Naive B cell (primary cell): Measurements from ENCODE around the gene DOCK7. TPM values are rescaled to one million over a fixed set of nuclear protein-coding genes. Genes with fewer than 3 reads are reported as not detected.
A peak's percentile ranks its signal among the peaks of the same experiment; 100 is the strongest.
"Not testable (repeated sequence)": the region's sequence is repeated elsewhere in the genome, so short reads cannot be mapped to it uniquely, and the experiment has no call there.

Experiments
- ATAC-seq, 2 donors: fragments of 150-1000 bp; cut with Tn5 transposase; 2 replicates each; pipeline ENCODE4 v1.10.0; 2021; ENCODE audit warnings: low read depth in 2 of 2, mild to moderate bottlenecking in 2 of 2, moderate library complexity in 2 of 2
- DNase-seq: peaks from one replicate; pipeline ENCODE4 v3.0.0; 2022
- H3K27ac Mint-ChIP-seq, 6 donors: one replicate each; pipeline ENCODE4 v1.8.0; 2020 to 2022; ENCODE audit warnings: mild to moderate bottlenecking in 6 of 6, mixed read lengths in 6 of 6, moderate library complexity in 5 of 6, inconsistent platforms in 2 of 6
- H3K27me3 Mint-ChIP-seq, 3 donors: one replicate each; pipeline ENCODE4 v1.8.0; 2021 to 2022; ENCODE audit warnings: mixed read lengths in 3 of 3, mild to moderate bottlenecking in 1 of 3
- H3K36me3 Mint-ChIP-seq, 2 donors: one replicate each; pipeline ENCODE4 v1.8.0; 2020 to 2022; ENCODE audit warnings: mixed read lengths in 2 of 2, inconsistent platforms in 1 of 2, mild to moderate bottlenecking in 1 of 2
- H3K4me1 Mint-ChIP-seq, 3 donors: one replicate each; pipeline ENCODE4 v1.8.0; 2020 to 2022; ENCODE audit warnings: mixed read lengths in 3 of 3, inconsistent platforms in 1 of 3, mild to moderate bottlenecking in 1 of 3, moderate library complexity in 1 of 3
- H3K4me3 Mint-ChIP-seq, 8 donors: one replicate each; pipeline ENCODE4 v1.8.0; 2020 to 2022; ENCODE audit warnings: mild to moderate bottlenecking in 8 of 8, mixed read lengths in 8 of 8, moderate library complexity in 8 of 8, inconsistent platforms in 2 of 8
- H3K9me3 Mint-ChIP-seq, 7 donors: one replicate each; pipeline ENCODE4 v1.8.0; 2020 to 2022; ENCODE audit warnings: mixed read lengths in 7 of 7, mild to moderate bottlenecking in 5 of 7, inconsistent platforms in 2 of 7, moderate library complexity in 1 of 7
- polyA plus RNA-seq, 6 donors: library from polyadenylated mRNA; unstranded; fragments of 300-500 nt; fragmentation: Illumina TruSeq; gene quantifications; one replicate each; pipeline ENCODE4 v1.2.3, GENCODE V29; 2021; ENCODE audit warnings: low read depth in 6 of 6

DOCK7 gene
- polyA plus RNA-seq, 6 donors from 2014 or later: 2.8 to 4.4 (median 3.7) TPM

GRCh38 chr1:62718400-62718799, 30.2 kb upstream of the DOCK7 start:
- H3K27ac Mint-ChIP-seq, H3K9me3 Mint-ChIP-seq, H3K4me1 Mint-ChIP-seq, DNase-seq, H3K27me3 Mint-ChIP-seq, ATAC-seq, H3K4me3 Mint-ChIP-seq, H3K36me3 Mint-ChIP-seq: not testable (repeated sequence)

GRCh38 chr1:62717483-62717882, 29.3 kb upstream of the DOCK7 start:
- Mint-ChIP-seq H3K4me3 (no peak overlapping the region), H3K4me1 (peaks cover 0 to 5% (median 0%) of the 10 kb centered on the region in 3 donors), H3K27me3 (peaks cover 0 to 8% (median 0%) of the 10 kb centered on the region in 3 donors), H3K9me3 (no peaks in the 10 kb centered on the region), H3K36me3 (no peaks in the 10 kb centered on the region), H3K27ac (peak overlapping the region in 1 of 6 donors; percentile 37)
- DNase-seq (no peak), ATAC-seq (no peak)

GRCh38 chr1:62716397-62716796, 28.2 kb upstream of the DOCK7 start:
- H3K4me1 Mint-ChIP-seq: peaks cover 0 to 4% (median 0%) of the 10 kb centered on the region in 3 donors
- ATAC-seq: no peak
- H3K4me3 Mint-ChIP-seq: no peak overlapping the region
- H3K27me3 Mint-ChIP-seq: peaks cover 0 to 8% (median 0%) of the 10 kb centered on the region in 3 donors
- H3K36me3 Mint-ChIP-seq: no peaks in the 10 kb centered on the region
- DNase-seq: no peak
- no peak overlapping the region for H3K27ac Mint-ChIP-seq
- H3K9me3 Mint-ChIP-seq: no peaks in the 10 kb centered on the region

GRCh38 chr1:62712336-62713243, 24.4 kb upstream of the DOCK7 start:
- peaks cover 0 to under 1% (median 0%) of the 10 kb centered on the region in 3 donors for H3K27me3 Mint-ChIP-seq
- no peaks in the 10 kb centered on the region for H3K36me3 Mint-ChIP-seq
- no peak overlapping the region for H3K27ac Mint-ChIP-seq
- no peak overlapping the region for H3K4me3 Mint-ChIP-seq
- ATAC-seq (no peak), DNase-seq (no peak)
- H3K9me3 Mint-ChIP-seq: no peaks in the 10 kb centered on the region
- H3K4me1 Mint-ChIP-seq: peaks cover 0 to 4% (median 0%) of the 10 kb centered on the region in 3 donors

- DNase-seq (no peak), ATAC-seq (no peak)
- Mint-ChIP-seq H3K36me3 (no peaks in the 10 kb centered on the region), H3K27ac (peak overlapping the region in 1 of 6 donors; percentile 95), H3K4me3 (peak overlapping the region in 1 of 8 donors; percentile 5), H3K9me3 (peaks cover 0 to 4% (median 2%) of the 10 kb centered on the region in 7 donors), H3K4me1 (peaks cover 0 to 4% (median 0%) of the 10 kb centered on the region in 3 donors), H3K27me3 (no peaks in the 10 kb centered on the region)
Observed at GRCh38 chr1:62707744-62708120, 19.5 kb upstream of the DOCK7 start.

GRCh38 chr1:62706985-62707743, 19.0 kb upstream of the DOCK7 start:
- no peaks in the 10 kb centered on the region for H3K36me3 Mint-ChIP-seq
- DNase-seq (no peak), ATAC-seq (no peak)
- no peak overlapping the region for H3K4me3 Mint-ChIP-seq
- peak overlapping the region in 1 of 6 donors; percentile 95 for H3K27ac Mint-ChIP-seq
- H3K9me3 Mint-ChIP-seq: peaks cover 0 to 4% (median 2%) of the 10 kb centered on the region in 7 donors
- peaks cover 0 to 4% (median 0%) of the 10 kb centered on the region in 3 donors for H3K4me1 Mint-ChIP-seq
- no peaks in the 10 kb centered on the region for H3K27me3 Mint-ChIP-seq

- not testable (repeated sequence) for H3K36me3 Mint-ChIP-seq, H3K27me3 Mint-ChIP-seq, H3K4me1 Mint-ChIP-seq, ATAC-seq, DNase-seq, H3K4me3 Mint-ChIP-seq, H3K27ac Mint-ChIP-seq, H3K9me3 Mint-ChIP-seq
Observed at GRCh38 chr1:62698161-62698560, 10.0 kb upstream of the DOCK7 start.

- peaks cover 5 to 20% (median 6%) of the 10 kb centered on the region in 3 donors for H3K4me1 Mint-ChIP-seq
- H3K4me3 Mint-ChIP-seq, H3K27me3 Mint-ChIP-seq, DNase-seq, H3K27ac Mint-ChIP-seq, ATAC-seq, H3K9me3 Mint-ChIP-seq, H3K36me3 Mint-ChIP-seq: not testable (repeated sequence)
Observed at GRCh38 chr1:62694479-62694878, 6.3 kb upstream of the DOCK7 start.

- Mint-ChIP-seq H3K27ac (no peak overlapping the region), H3K4me1 (peaks cover 6 to 25% (median 10%) of the 10 kb centered on the region in 3 donors), H3K27me3 (no peaks in the 10 kb centered on the region), H3K9me3 (no peaks in the 10 kb centered on the region), H3K4me3 (no peak overlapping the region), H3K36me3 (no peaks in the 10 kb centered on the region)
- no peak for DNase-seq
- ATAC-seq: no peak
Observed at GRCh38 chr1:62693123-62693522, 4.9 kb upstream of the DOCK7 start.

- no peaks in the 10 kb centered on the region for H3K36me3 Mint-ChIP-seq
- H3K27me3 Mint-ChIP-seq: no peaks in the 10 kb centered on the region
- peak overlapping the region in 1 of 8 donors; percentile 15 for H3K4me3 Mint-ChIP-seq
- H3K9me3 Mint-ChIP-seq: no peaks in the 10 kb centered on the region
- no peak overlapping the region for H3K27ac Mint-ChIP-seq
- no peak for DNase-seq
- ATAC-seq: no peak
- peaks cover 6 to 25% (median 17%) of the 10 kb centered on the region in 3 donors for H3K4me1 Mint-ChIP-seq
Observed at GRCh38 chr1:62691062-62691844, 3.1 kb upstream of the DOCK7 start.

- ATAC-seq (no peak), DNase-seq (no peak)
- Mint-ChIP-seq H3K9me3 (no peaks in the 10 kb centered on the region), H3K27ac (peak overlapping the region in 1 of 6 donors; percentile 31), H3K27me3 (no peaks in the 10 kb centered on the region), H3K4me3 (peak overlapping the region in 5 of 8 donors; percentile 12 to 93 (median 85)), H3K36me3 (no peaks in the 10 kb centered on the region), H3K4me1 (peaks cover 12 to 32% (median 22%) of the 10 kb centered on the region in 3 donors)
Observed at GRCh38 chr1:62689524-62689923, 1.3 kb upstream of the DOCK7 start.

- Mint-ChIP-seq H3K4me1 (peaks cover 12 to 32% (median 22%) of the 10 kb centered on the region in 3 donors), H3K27ac (peak overlapping the region in 5 of 6 donors; percentile 64 to 97 (median 89)), H3K9me3 (no peaks in the 10 kb centered on the region), H3K36me3 (no peaks in the 10 kb centered on the region), H3K27me3 (no peaks in the 10 kb centered on the region), H3K4me3 (peak overlapping the region; percentile 92 to 98 (median 94))
- no peak for DNase-seq
- no peak for ATAC-seq
Observed at GRCh38 chr1:62688687-62689085, 500 bp upstream of the DOCK7 start.

GRCh38 chr1:62687421-62687902, 724 bp downstream of the DOCK7 start:
- DNase-seq (peak; percentile 37), ATAC-seq (peak; percentile 58 to 59)
- H3K9me3 Mint-ChIP-seq: no peaks in the 10 kb centered on the region
- no peaks in the 10 kb centered on the region for H3K36me3 Mint-ChIP-seq
- no peaks in the 10 kb centered on the region for H3K27me3 Mint-ChIP-seq
- H3K4me3 Mint-ChIP-seq: peak overlapping the region; percentile 92 to 97 (median 94)
- peaks cover 12 to 25% (median 22%) of the 10 kb centered on the region in 3 donors for H3K4me1 Mint-ChIP-seq
- peak overlapping the region; percentile 21 to 94 (median 90) for H3K27ac Mint-ChIP-seq
